ENCODE data around the gene KCNIP4.

Gene KCNIP4

DNA sequence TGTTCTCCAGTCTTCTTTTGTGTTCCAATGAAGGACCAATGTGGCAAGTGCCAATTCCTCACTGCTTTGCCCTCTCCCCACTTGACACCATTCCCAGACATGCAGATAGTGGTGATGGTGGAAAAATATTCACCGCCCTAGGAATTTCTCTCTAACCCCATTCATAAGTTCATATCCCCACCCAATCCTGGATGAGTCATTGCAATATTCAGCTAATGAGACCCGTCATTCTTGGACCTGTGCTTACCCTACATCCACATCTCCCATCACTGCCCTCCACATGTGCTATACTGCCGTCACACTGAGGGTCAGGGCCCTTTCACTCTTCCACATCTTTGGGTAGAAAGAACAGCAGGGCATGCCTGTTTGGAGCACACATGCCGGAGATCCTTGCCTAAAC, 199.2 kb downstream of the KCNIP4 start:
- TF ChIP-seq, protein P1, sequence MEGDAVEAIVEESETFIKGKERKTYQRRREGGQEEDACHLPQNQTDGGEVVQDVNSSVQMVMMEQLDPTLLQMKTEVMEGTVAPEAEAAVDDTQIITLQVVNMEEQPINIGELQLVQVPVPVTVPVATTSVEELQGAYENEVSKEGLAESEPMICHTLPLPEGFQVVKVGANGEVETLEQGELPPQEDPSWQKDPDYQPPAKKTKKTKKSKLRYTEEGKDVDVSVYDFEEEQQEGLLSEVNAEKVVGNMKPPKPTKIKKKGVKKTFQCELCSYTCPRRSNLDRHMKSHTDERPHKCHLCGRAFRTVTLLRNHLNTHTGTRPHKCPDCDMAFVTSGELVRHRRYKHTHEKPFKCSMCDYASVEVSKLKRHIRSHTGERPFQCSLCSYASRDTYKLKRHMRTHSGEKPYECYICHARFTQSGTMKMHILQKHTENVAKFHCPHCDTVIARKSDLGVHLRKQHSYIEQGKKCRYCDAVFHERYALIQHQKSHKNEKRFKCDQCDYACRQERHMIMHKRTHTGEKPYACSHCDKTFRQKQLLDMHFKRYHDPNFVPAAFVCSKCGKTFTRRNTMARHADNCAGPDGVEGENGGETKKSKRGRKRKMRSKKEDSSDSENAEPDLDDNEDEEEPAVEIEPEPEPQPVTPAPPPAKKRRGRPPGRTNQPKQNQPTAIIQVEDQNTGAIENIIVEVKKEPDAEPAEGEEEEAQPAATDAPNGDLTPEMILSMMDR (IDR thresholded peaks at IDR 0.05; ENCODE audit: insufficient read depth, low read length, missing control alignments): no peak
- CTCF ChIA-PET: interaction anchor here (0.9 to 2.2 kb wide), 2 partner anchors 16 to 19 kb away, joined by 4 to 5 read pairs; no protein-coding TSS in a partner anchor
- DNase-seq (ENCODE audit: low read depth, low spot score): no peak
- POLR2A ChIA-PET: no interaction called here
- H3K4me3 ChIP-seq (ENCODE audit: low read depth, low read length): no peak overlapping the region

DNA sequence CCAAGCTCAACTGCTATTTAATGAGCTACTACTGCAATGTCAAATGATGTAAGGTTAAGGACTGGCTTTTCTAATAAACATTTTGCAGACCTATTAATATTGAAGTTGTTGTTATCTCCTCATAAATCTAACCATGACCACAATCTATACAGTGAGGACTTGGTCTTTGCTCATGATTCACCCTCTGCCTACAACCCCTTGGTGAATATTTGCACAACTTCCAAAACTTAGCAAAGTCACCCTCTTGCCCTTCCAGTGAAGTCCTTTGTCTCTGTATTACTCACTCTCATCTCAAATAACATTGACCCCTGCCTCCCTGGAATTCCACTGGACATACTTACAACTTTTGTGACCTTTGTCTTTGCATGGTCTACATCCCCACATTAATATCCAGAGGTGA, 204.5 kb downstream of the KCNIP4 start:
- DNase-seq (ENCODE audit: low read depth, low spot score): no peak
- CTCF ChIA-PET: no interaction called here
- POLR2A ChIA-PET: no interaction called here
- TF ChIP-seq, protein P1 (IDR thresholded peaks at IDR 0.05; ENCODE audit: insufficient read depth, low read length, missing control alignments): no peak
- H3K4me3 ChIP-seq (ENCODE audit: low read depth, low read length): no peak overlapping the region

DNA sequence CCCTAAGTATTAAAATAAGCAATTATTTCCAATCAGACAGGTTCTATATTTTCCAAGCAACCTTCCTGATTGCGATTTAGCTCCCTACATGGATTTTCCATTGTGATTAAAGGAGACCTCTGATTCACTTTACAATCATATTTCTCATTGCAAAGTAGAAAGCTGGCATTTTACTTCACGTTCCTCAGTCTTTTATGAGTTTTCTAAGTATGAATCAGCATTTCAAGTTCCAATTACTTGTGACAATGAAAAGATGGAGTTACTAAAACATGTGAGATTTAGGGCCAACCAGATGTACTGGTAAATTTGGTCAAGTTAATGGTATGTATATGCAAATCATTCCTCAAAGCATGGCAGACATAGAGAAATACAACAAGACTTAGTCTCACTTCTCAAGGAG, 206.2 kb downstream of the KCNIP4 start:
- no peak for DNase-seq (ENCODE audit: low read depth, low spot score)
- TF ChIP-seq, protein P1 (IDR thresholded peaks at IDR 0.05; ENCODE audit: insufficient read depth, low read length, missing control alignments): no peak
- CTCF ChIA-PET: no interaction called here
- POLR2A ChIA-PET: no interaction called here
- no peak overlapping the region for H3K4me3 ChIP-seq (ENCODE audit: low read depth, low read length)

DNA sequence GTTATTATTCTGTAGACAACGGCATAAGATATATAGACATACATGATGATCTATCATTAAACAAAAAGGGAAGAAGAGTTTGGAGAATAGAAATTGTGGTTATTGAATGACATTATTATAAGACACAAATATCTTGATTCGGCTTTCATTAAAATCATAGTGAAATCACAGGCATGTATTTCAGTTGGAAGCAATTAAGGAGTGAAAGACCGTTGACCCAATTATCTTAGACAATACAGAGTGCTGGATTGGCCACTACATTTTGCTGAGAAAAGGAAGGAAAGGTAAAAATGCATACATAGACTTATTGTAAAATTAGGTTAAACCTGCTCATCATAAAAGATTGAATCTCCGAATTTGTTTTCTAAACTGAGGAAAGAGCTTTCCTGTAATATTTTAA, 209.8 kb downstream of the KCNIP4 start:
- H3K4me3 ChIP-seq (ENCODE audit: low read depth, low read length): no peak overlapping the region
- ChIA-PET CTCF (no interaction called here), POLR2A (no interaction called here)
- no peak for DNase-seq (ENCODE audit: low read depth, low spot score)
- TF ChIP-seq, protein P1 (IDR thresholded peaks at IDR 0.05; ENCODE audit: insufficient read depth, low read length, missing control alignments): no peak

DNA sequence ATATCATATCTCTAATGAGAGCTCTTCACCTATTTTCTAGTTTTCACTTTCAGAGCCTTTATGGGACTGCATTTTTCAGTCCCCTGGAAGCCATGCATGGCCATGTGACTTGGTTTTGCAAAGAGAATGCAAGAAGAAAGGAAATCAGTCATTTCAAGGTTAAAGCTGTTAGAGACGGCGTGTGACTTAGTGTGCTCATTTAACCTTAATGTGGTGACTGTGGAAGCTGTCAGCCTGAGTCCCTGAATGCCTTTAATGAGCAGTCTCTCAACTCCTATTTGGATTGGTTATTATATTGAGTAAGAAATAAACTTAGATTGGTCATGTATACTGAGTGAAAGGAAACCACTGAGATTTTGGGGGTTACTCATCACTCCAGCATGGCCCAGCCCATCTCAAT, 212.7 kb downstream of the KCNIP4 start:
- no peak for DNase-seq (ENCODE audit: low read depth, low spot score)
- H3K4me3 ChIP-seq (ENCODE audit: low read depth, low read length): no peak overlapping the region
- ChIA-PET CTCF (no interaction called here), POLR2A (no interaction called here)
- TF ChIP-seq, protein P1 (IDR thresholded peaks at IDR 0.05; ENCODE audit: insufficient read depth, low read length, missing control alignments): no peak

DNA sequence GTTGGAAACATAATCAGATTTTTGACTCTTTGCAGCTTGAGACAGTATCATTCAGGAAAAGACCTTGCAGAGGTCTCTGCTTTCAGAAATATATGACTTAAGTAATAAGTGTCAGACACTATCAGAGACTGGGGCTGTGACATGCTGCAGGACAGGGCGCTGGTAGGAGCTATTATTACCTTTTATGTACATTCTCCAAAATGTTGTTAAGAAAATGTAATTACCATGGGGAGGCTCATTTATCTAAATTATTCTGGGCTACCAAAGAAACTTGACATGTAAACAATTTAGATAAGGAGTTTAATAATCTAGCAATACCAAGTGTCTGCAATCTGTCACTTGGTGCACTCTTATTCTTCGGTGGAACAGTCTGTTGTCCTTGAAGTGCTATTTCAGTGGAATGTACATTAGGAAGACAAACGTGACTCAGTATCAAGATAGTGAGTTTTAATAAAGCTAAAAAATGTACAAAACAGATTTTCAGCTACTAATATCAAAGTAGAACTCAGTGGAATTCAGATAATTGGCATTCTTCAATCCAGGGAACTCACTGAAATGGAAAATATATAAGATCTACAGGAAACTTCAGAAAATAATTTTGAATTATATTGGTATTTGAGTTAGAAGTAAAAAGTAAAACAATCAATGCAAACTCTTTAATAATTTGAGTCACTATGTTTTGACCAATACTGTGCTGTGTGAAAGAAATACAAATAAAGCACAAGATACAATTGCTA, 214.5 kb downstream of the KCNIP4 start:
- TF ChIP-seq, protein P1 (IDR thresholded peaks at IDR 0.05; ENCODE audit: insufficient read depth, low read length, missing control alignments): no peak
- DNase-seq (ENCODE audit: low read depth, low spot score): no peak
- H3K4me3 ChIP-seq (ENCODE audit: low read depth, low read length): no peak overlapping the region
- POLR2A ChIA-PET: no interaction called here
- CTCF ChIA-PET: no interaction called here
